ENCODE results near the gene DHRS7.

DNA sequence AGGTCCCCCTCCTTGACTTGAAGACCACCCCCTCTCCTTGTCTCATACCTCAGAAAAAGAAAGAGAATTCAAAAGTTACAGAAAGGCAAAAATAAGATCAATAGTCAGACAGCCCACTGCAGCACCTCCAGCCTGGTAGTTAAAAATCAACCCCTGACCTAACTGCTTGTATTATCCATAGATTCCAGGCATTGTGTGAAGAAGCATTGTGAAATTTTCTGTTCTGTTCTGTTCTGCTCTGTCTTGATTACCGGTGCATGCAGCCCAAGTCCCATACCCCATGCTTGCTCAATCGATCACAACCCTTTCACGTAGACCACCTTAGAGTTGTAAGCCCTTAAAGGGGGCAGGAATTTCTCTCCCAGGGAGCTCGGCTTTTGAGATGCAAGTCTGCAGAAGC, 5.8 kb upstream of the DHRS7 start:
- TF ChIP-seq, protein P1, sequence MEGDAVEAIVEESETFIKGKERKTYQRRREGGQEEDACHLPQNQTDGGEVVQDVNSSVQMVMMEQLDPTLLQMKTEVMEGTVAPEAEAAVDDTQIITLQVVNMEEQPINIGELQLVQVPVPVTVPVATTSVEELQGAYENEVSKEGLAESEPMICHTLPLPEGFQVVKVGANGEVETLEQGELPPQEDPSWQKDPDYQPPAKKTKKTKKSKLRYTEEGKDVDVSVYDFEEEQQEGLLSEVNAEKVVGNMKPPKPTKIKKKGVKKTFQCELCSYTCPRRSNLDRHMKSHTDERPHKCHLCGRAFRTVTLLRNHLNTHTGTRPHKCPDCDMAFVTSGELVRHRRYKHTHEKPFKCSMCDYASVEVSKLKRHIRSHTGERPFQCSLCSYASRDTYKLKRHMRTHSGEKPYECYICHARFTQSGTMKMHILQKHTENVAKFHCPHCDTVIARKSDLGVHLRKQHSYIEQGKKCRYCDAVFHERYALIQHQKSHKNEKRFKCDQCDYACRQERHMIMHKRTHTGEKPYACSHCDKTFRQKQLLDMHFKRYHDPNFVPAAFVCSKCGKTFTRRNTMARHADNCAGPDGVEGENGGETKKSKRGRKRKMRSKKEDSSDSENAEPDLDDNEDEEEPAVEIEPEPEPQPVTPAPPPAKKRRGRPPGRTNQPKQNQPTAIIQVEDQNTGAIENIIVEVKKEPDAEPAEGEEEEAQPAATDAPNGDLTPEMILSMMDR (IDR thresholded peaks at IDR 0.05), result no peak
- no peak for TF ChIP-seq POLR2A (IDR thresholded peaks at IDR 0.05)
- no peak for TF ChIP-seq POLR2AphosphoS5 (IDR thresholded peaks at IDR 0.05)

Measured in breast epithelium (tissue), 3 donors.